Thymus (tissue), 11 donors: ENCODE measurements around the gene ATP1B3. TPM values are rescaled to one million over a fixed set of nuclear protein-coding genes. Genes with fewer than 3 reads are reported as not detected.
A peak's percentile ranks its signal among the peaks of the same experiment; 100 is the strongest.
"Not testable (repeated sequence)": the region's sequence is repeated elsewhere in the genome, so short reads cannot be mapped to it uniquely, and the experiment has no call there.

Experiments used
- DNase-seq, 9 donors: peaks; one replicate each; pipeline ENCODE4 v3.0.0-alpha.2; 2013; ENCODE audit warnings: low spot score in 9 of 9, low read depth in 6 of 9, missing footprints in 1 of 9
- H3K27ac ChIP-seq, 2 donors: one replicate each; pipeline ENCODE4 v1.5.1; 2013; ENCODE audit warnings: control low read depth in 1 of 2, low read depth in 1 of 2, low read length in 1 of 2, mild to moderate bottlenecking in 1 of 2, moderate library complexity in 1 of 2
- H3K27me3 ChIP-seq, 2 donors: one replicate each; pipeline ENCODE4 v1.5.1; 2013; ENCODE audit warnings: low read length in 1 of 2; ENCODE audit not compliant: control insufficient read depth in 2 of 2, insufficient read depth in 1 of 2
- H3K36me3 ChIP-seq, 2 donors: one replicate each; pipeline ENCODE4 v1.5.1; 2013; ENCODE audit warnings: low read length in 1 of 2, mild to moderate bottlenecking in 1 of 2, moderate library complexity in 1 of 2; ENCODE audit not compliant: control insufficient read depth in 2 of 2, insufficient read depth in 2 of 2
- H3K4me1 ChIP-seq, 2 donors: one replicate each; pipeline ENCODE4 v1.5.1; 2013; ENCODE audit warnings: low read length in 2 of 2; ENCODE audit not compliant: control insufficient read depth in 2 of 2, insufficient read depth in 2 of 2
- H3K4me3 ChIP-seq, 2 donors: one replicate each; pipeline ENCODE4 v1.5.1; 2013; ENCODE audit warnings: low read length in 2 of 2, control low read depth in 1 of 2, mild to moderate bottlenecking in 1 of 2
- H3K9me3 ChIP-seq, 2 donors: one replicate each; pipeline ENCODE4 v1.5.1; 2013; ENCODE audit warnings: low read length in 1 of 2, mild to moderate bottlenecking in 1 of 2; ENCODE audit not compliant: control insufficient read depth in 2 of 2, insufficient read depth in 1 of 2
- WGBS: extraction: QIAGEN DNeasy Blood & Tissue Kit; methylation state at CpG from one replicate; pipeline ENCODE4 v1.1.7; 2013; 5-methylcytosine and 5-hydroxymethylcytosine counted together
- polyA plus RNA-seq: library from polyadenylated mRNA; stranded (reverse); fragments of 200-250 nt; gene quantifications from one replicate; pipeline ENCODE4 v1.2.3, GENCODE V29; 2013
- total RNA-seq: library from RNA; stranded (reverse); fragments of 120-200 nt; gene quantifications from one replicate; pipeline ENCODE4 v1.2.4, GENCODE V29; 2013
- donor health status: healthy.

Gene ATP1B3
- total and polyA plus RNA-seq, 2 donors, result 42.0 to 99.0 TPM

- H3K27me3 ChIP-seq, DNase-seq, H3K4me3 ChIP-seq, H3K27ac ChIP-seq, H3K4me1 ChIP-seq, H3K9me3 ChIP-seq: not testable (repeated sequence)
- 97% methylated on average over 4 of the region's 4 CpGs for WGBS
- H3K36me3 ChIP-seq, result peaks cover 36 to 76% of the 10 kb centered on the region in 2 donors
Observed at GRCh38 chr3:141909986-141910385, 33.5 kb downstream of the ATP1B3 start.

- H3K27me3 ChIP-seq, result no peaks in the 10 kb centered on the region
- H3K36me3 ChIP-seq, result peaks cover 42 to 76% of the 10 kb centered on the region in 2 donors
- DNase-seq, result peak; percentile 27 to 82 (median 49)
- H3K9me3 ChIP-seq, result no peaks in the 10 kb centered on the region
- H3K4me1 ChIP-seq, result no peaks in the 10 kb centered on the region
- WGBS, result 76% methylated on average over 1 of the region's 1 CpG
- no peak overlapping the region for H3K4me3 ChIP-seq
- no peak overlapping the region for H3K27ac ChIP-seq
Observed at GRCh38 chr3:141913150-141913811, 36.8 kb downstream of the ATP1B3 start.

GRCh38 chr3:141914311-141914710 is 37.9 kb downstream of the ATP1B3 start:
- Histone ChIP-seq H3K27me3 (no peaks in the 10 kb centered on the region), H3K4me3 (no peak overlapping the region), H3K36me3 (peaks cover 38 to 74% of the 10 kb centered on the region in 2 donors), H3K27ac (no peak overlapping the region), H3K9me3 (no peaks in the 10 kb centered on the region), H3K4me1 (no peaks in the 10 kb centered on the region)
- no peak for DNase-seq
- 99% methylated on average over 4 of the region's 4 CpGs for WGBS

- Histone ChIP-seq H3K27ac (no peak overlapping the region), H3K4me3 (no peak overlapping the region), H3K9me3 (no peaks in the 10 kb centered on the region), H3K4me1 (no peaks in the 10 kb centered on the region), H3K27me3 (no peaks in the 10 kb centered on the region), H3K36me3 (peaks cover 34 to 74% of the 10 kb centered on the region in 2 donors)
- DNase-seq, result no peak
- WGBS, result 98% methylated on average over 5 of the region's 5 CpGs
Observed at GRCh38 chr3:141915016-141915415, 38.6 kb downstream of the ATP1B3 start.

GRCh38 chr3:141915766-141916165 is 39.3 kb downstream of the ATP1B3 start:
- Histone ChIP-seq H3K4me1 (no peaks in the 10 kb centered on the region), H3K4me3 (no peak overlapping the region), H3K27me3 (no peaks in the 10 kb centered on the region), H3K36me3 (peaks cover 35 to 81% of the 10 kb centered on the region in 2 donors), H3K9me3 (no peaks in the 10 kb centered on the region), H3K27ac (no peak overlapping the region)
- WGBS, result 96% methylated on average over 2 of the region's 2 CpGs
- no peak for DNase-seq

GRCh38 chr3:141920701-141921100 is 44.3 kb downstream of the ATP1B3 start:
- Histone ChIP-seq H3K4me1 (no peaks in the 10 kb centered on the region), H3K27ac (no peak overlapping the region), H3K9me3 (no peaks in the 10 kb centered on the region), H3K36me3 (peaks cover 23 to 82% of the 10 kb centered on the region in 2 donors), H3K27me3 (no peaks in the 10 kb centered on the region), H3K4me3 (no peak overlapping the region)
- 96% methylated on average over 4 of the region's 4 CpGs for WGBS
- no peak for DNase-seq

GRCh38 chr3:141921316-141921715 is 44.9 kb downstream of the ATP1B3 start:
- H3K27ac ChIP-seq, result no peak overlapping the region
- peaks cover 25 to 77% of the 10 kb centered on the region in 2 donors for H3K36me3 ChIP-seq
- no peaks in the 10 kb centered on the region for H3K9me3 ChIP-seq
- H3K4me3 ChIP-seq, result no peak overlapping the region
- no peak for DNase-seq
- H3K4me1 ChIP-seq, result no peaks in the 10 kb centered on the region
- 98% methylated on average over 2 of the region's 2 CpGs for WGBS
- H3K27me3 ChIP-seq, result no peaks in the 10 kb centered on the region

- H3K27me3 ChIP-seq, H3K27ac ChIP-seq, DNase-seq, H3K9me3 ChIP-seq, H3K4me1 ChIP-seq, H3K4me3 ChIP-seq: not testable (repeated sequence)
- WGBS, result 97% methylated on average over 5 of the region's 5 CpGs
- H3K36me3 ChIP-seq, result peaks cover 43 to 72% of the 10 kb centered on the region in 2 donors
Observed at GRCh38 chr3:141925677-141926076, 49.2 kb downstream of the ATP1B3 start.

GRCh38 chr3:141926929-141927328 is 50.5 kb downstream of the ATP1B3 start:
- DNase-seq, result no peak

More at GRCh38 chr3:141926929-141927328, 50.5 kb downstream of the ATP1B3 start:
- H3K27ac ChIP-seq, result no peak overlapping the region
- no peak overlapping the region for H3K4me3 ChIP-seq
- WGBS, result 84% methylated on average over 9 of the region's 9 CpGs
- H3K4me1 ChIP-seq, result no peaks in the 10 kb centered on the region
- peaks cover 48 to 63% of the 10 kb centered on the region in 2 donors for H3K36me3 ChIP-seq
- no peaks in the 10 kb centered on the region for H3K27me3 ChIP-seq
- no peaks in the 10 kb centered on the region for H3K9me3 ChIP-seq
